K562 (cell line): Measurements from ENCODE around the gene NYAP1. TPM values are rescaled to one million over a fixed set of nuclear protein-coding genes. Genes with fewer than 3 reads are reported as not detected.

Source experiments
- ARID2 ChIP-seq: fragments of 450-650 bp; IDR thresholded peaks from 2 replicates; pipeline ENCODE4 v1.6.1; 2017; ENCODE audit warnings: antibody characterized with exemption, mild to moderate bottlenecking
- CBX3 ChIP-seq, 2 experiments: IDR thresholded peaks; 1 replicate in 1 of 2; 2 replicates in 1 of 2; pipeline ENCODE4 v1.6.1; 2012; ENCODE audit warnings: inconsistent platforms in 2 of 2, low read length in 2 of 2, borderline replicate concordance in 1 of 2, control low read depth in 1 of 2
- DACH1 ChIP-seq: fragments of 450-650 bp; IDR thresholded peaks from 2 replicates; pipeline ENCODE4 v1.6.1; 2018; ENCODE audit not compliant: partially characterized antibody
- FOS ChIP-seq: IDR thresholded peaks from 3 replicates; pipeline ENCODE4 v1.6.1; 2011; ENCODE audit not compliant: insufficient read length; ENCODE audit errors: extremely low read depth
- FOXP1 ChIP-seq: sonication (generic); formaldehyde crosslinking; IDR thresholded peaks from 2 replicates; pipeline ENCODE4 v1.8.0; 2022; ENCODE audit warnings: mild to moderate bottlenecking, missing genetic modification reagents
- GTF2A2 ChIP-seq: IDR thresholded peaks from 2 replicates; pipeline ENCODE4 v1.6.1; 2016; ENCODE audit warnings: mild to moderate bottlenecking, missing genetic modification characterization, missing compliant biosample characterization
- KAT7 ChIP-seq: sonication (generic); formaldehyde crosslinking; IDR thresholded peaks from 2 replicates; pipeline ENCODE4 v1.8.0; 2022; ENCODE audit warnings: missing genetic modification reagents, mild to moderate bottlenecking, borderline replicate concordance
- MAFG ChIP-seq: fragments of 450-650 bp; conservative IDR thresholded peaks from 2 replicates; pipeline ENCODE4 v1.6.1; 2016; ENCODE audit warnings: missing genetic modification characterization, missing compliant biosample characterization
- MED1 ChIP-seq: sonication (generic); formaldehyde crosslinking; IDR thresholded peaks from 2 replicates; pipeline ENCODE4 v1.8.1; 2023; ENCODE audit warnings: missing genetic modification reagents, borderline replicate concordance
- MITF ChIP-seq: IDR thresholded peaks from 2 replicates; pipeline ENCODE4 v1.6.1; 2014; ENCODE audit warnings: antibody characterized with exemption
- MLLT1 ChIP-seq, 2 experiments: fragments of 450-650 bp; IDR thresholded peaks; 2 replicates each; pipeline ENCODE4 v1.6.1; 2016
- MYBL2 ChIP-seq, 2 experiments: fragments of 450-650 bp in 1 of 2; sonication (generic) in 1 of 2; formaldehyde crosslinking in 1 of 2; IDR thresholded peaks; 2 replicates each; pipeline versions ENCODE4 v1.6.1 to v1.8.1; 2017 to 2022; ENCODE audit warnings: borderline replicate concordance in 1 of 2, inconsistent platforms in 1 of 2, low read depth in 1 of 2, mild to moderate bottlenecking in 1 of 2, missing genetic modification reagents in 1 of 2, moderate library complexity in 1 of 2
- MYC ChIP-seq, 2 experiments: fragments of 250-450 bp in 1 of 2; sonication (Bioruptor Pico) in 1 of 2; IDR thresholded peaks; 2 replicates each; pipeline versions ENCODE4 v1.5.1 to v1.6.1; 2012 to 2021; ENCODE audit warnings: low read depth in 2 of 2, borderline replicate concordance in 1 of 2, improper control_type of control experiment in 1 of 2, low read length in 1 of 2, mild to moderate bottlenecking in 1 of 2, moderate library complexity in 1 of 2
- NCOR1 ChIP-seq: fragments of 450-650 bp; IDR thresholded peaks from 2 replicates; pipeline ENCODE4 v1.6.1; 2016; ENCODE audit warnings: mild to moderate bottlenecking, moderate library complexity
- NFIX ChIP-seq: fragments of 250-450 bp; sonication (Bioruptor Pico); IDR thresholded peaks from 2 replicates; pipeline ENCODE4 v1.4.0; 2020; ENCODE audit warnings: low read depth, mild to moderate bottlenecking, moderate library complexity
- PHF8 ChIP-seq: fragments of 200-600 bp; sonication (generic); IDR thresholded peaks from 2 replicates; pipeline ENCODE4 v1.6.1; 2012; ENCODE audit warnings: mixed run types, mild to moderate bottlenecking, inconsistent platforms, low read length, moderate library complexity, borderline replicate concordance
- PHTF2 ChIP-seq: fragments of 250-450 bp; sonication (Bioruptor Pico); IDR thresholded peaks from 2 replicates; pipeline ENCODE4 v1.5.0; 2021; ENCODE audit warnings: mild to moderate bottlenecking
- SIRT6 ChIP-seq: IDR thresholded peaks from one replicate; pipeline ENCODE4 v1.6.1; 2012; ENCODE audit warnings: low read depth, mild to moderate bottlenecking, control low read depth, inconsistent platforms, low read length, moderate library complexity
- SIX5 ChIP-seq, 2 experiments: IDR thresholded peaks; 2 replicates each; pipeline ENCODE4 v1.6.1; 2011; ENCODE audit warnings: low read length in 2 of 2, borderline replicate concordance in 1 of 2, low read depth in 1 of 2, mild to moderate bottlenecking in 1 of 2, moderate library complexity in 1 of 2; ENCODE audit not compliant: insufficient read depth in 1 of 2
- SMARCE1 ChIP-seq: fragments of 450-650 bp; IDR thresholded peaks from 2 replicates; pipeline ENCODE4 v1.7.1; 2016; ENCODE audit warnings: mild to moderate bottlenecking
- U2AF2 ChIP-seq: fragments of 200-400 bp; formaldehyde crosslinking; optimal IDR thresholded peaks from 2 replicates; pipeline ENCODE3; 2017; ENCODE audit warnings: low read depth, mild to moderate bottlenecking, low read length
- ZNF551 ChIP-seq: fragments of 250-450 bp; sonication (Bioruptor Pico); IDR thresholded peaks from 2 replicates; pipeline ENCODE4 v1.5.0; 2021; ENCODE audit warnings: mild to moderate bottlenecking, moderate library complexity
- ZNF695 ChIP-seq: fragments of 450-650 bp; formaldehyde crosslinking; IDR thresholded peaks from 2 replicates; pipeline ENCODE4 v1.4.0; 2020; ENCODE audit warnings: mild to moderate bottlenecking, moderate library complexity
- ZNF740 ChIP-seq, 3 experiments: fragments of 200-800 bp in 1 of 3; sonication (Bioruptor generic) in 1 of 3; sonication (generic) in 1 of 3; formaldehyde crosslinking in 1 of 3; IDR thresholded peaks; 2 replicates each; pipeline versions ENCODE4 v1.6.1 to v1.8.0; 2016 to 2022; ENCODE audit warnings: mild to moderate bottlenecking in 2 of 3, missing compliant biosample characterization in 2 of 3, missing genetic modification characterization in 2 of 3, missing genetic modification reagents in 1 of 3
- polyA plus RNA-seq, 8 experiments: library from polyadenylated mRNA; depleted of rRNA in 4 of 8; stranded (reverse) in 5 of 8; unstranded in 3 of 8; fragments of >200 nt; fragmentation: Nextera tagmentation in 2 of 8; fragmentation: Illumina TruSeq in 1 of 8; extraction: Ambion mirVana in 2 of 8; extraction: Trizol in 1 of 8; gene quantifications; 2 replicates each; pipeline versions ENCODE4 v1.2.1 to v1.2.3, GENCODE V29; 2011 to 2014; ENCODE audit warnings: inconsistent platforms in 1 of 8, missing spikeins in 1 of 8
- total RNA-seq, 7 experiments: library from RNA; depleted of rRNA in 6 of 7; stranded (reverse); fragments of >200 nt in 6 of 7; fragmentation: Illumina TruSeq in 2 of 7; extraction: Trizol in 2 of 7; gene quantifications; 2 replicates each; pipeline versions ENCODE4 v1.2.1 to v1.2.3, GENCODE V29; 2011 to 2021; ENCODE audit warnings: low replicate concordance in 1 of 7

Gene NYAP1
- total and polyA plus RNA-seq, 9 of the 15 experiments (the other 6 are each of a cell fraction or from before 2014, with no cell fraction given), result 0.11 to 0.88 (median 0.22) TPM; not detected in 2

GRCh38 chr7:100478958-100479660 is 4.6 kb upstream of the NYAP1 start, which contains the start of gene TSC22D4 (continued):
- TF ChIP-seq SIX5 (IDR thresholded peaks at IDR 0.05; ENCODE audit: borderline replicate concordance in 1 of 2, insufficient read depth in 1 of 2, low read depth in 1 of 2, low read length in 2 of 2) (no peak), MLLT1 (IDR thresholded peaks at IDR 0.05) (peak; percentile 88 to 95), SMARCE1 (peak; percentile 87), ZNF551 (CRISPR knock-in tag) (no peak), U2AF2 (no peak), FOXP1 (CRISPR knock-in tag) (0 out of 2 replicates have a peak, but pooled peaks have one; percentile 37), DACH1 (peak; percentile 88), CBX3 (IDR thresholded peaks at IDR 0.05; ENCODE audit: borderline replicate concordance in 1 of 2, low read length in 2 of 2) (peak in 1 of 2 experiments; percentile 79; a peak in 1 of 3 replicates), NFIX (CRISPR knock-in tag) (peak; percentile 73), MITF (peak; percentile 62; the same call in 1 of the 2 replicates), ZNF695 (CRISPR knock-in tag) (no peak), NCOR1 (peak; percentile 83), PHTF2 (CRISPR knock-in tag) (no peak), PHF8 (peak; percentile 81), KAT7 (CRISPR knock-in tag) (no peak; the same call in 1 of the 2 replicates), FOS (no peak), MYC (IDR thresholded peaks at IDR 0.05; ENCODE audit: low read depth, low read length) (peak; percentile 74), MYC (CRISPR knock-in tag; IDR thresholded peaks at IDR 0.05; ENCODE audit: borderline replicate concordance, low read depth) (no peak), SIRT6 (no peak), ZNF740 (CRISPR knock-in tag; IDR thresholded peaks at IDR 0.05) (0 out of 2 replicates have a peak, but pooled peaks have one; percentile 70), ZNF740 (tag; IDR thresholded peaks at IDR 0.05) (no peak), GTF2A2 (tag) (no peak), ARID2 (no peak), MYBL2 (IDR thresholded peaks at IDR 0.05; ENCODE audit: low read depth) (no peak), MYBL2 (CRISPR knock-in tag; IDR thresholded peaks at IDR 0.05; ENCODE audit: borderline replicate concordance) (no peak), MED1 (no peak), MAFG (tag) (no peak)
